ENCODE measurements around the gene TRAPPC2.
A peak's percentile ranks its signal among the peaks of the same experiment; 100 is the strongest.

Gene TRAPPC2

DNA sequence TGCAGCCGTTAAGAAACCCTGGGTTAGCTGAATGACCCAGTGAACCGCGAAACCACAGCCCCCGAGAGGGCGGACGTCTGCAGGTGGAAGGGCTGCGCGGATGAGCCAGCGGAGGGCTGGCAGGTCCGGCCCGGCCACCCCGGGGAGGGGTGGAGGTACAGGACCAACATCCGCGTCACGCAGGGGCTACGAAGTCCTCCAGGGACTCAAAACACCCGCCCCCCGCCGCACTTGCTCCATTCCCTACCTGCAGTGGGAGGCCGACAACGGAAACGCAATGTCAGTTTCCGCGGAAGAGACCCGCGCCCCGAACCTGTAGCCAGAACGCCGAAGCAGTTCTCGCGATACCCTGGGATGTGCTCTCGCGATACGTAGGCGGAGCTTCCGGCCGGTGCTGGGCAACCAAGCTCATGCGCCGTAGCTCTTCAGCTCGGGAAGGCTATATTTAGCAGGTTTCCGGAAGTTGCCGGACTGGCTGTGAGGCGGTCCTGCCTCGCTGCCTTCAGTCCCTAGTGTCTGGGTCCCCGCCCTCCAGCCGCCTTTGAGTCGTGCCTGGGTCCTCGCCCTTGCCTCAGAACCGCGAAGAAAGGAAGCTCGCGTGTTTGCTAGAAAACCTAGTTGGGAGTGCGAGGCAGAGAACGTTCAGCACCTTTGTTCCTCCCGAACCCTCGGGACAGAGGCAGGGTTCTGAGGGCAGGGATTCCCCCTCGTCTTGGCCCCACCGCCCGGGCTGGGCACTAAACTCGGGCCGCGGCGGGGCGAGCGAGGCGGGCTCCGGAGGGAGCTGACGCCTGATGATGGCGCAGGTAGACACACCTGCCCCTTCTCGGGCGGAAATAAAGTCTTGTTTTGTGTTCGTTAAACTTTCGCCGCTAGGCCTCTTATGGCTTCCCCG lies at the start of gene TRAPPC2, which contains the start of gene OFD1:
TRAPPC2 (minus strand) TSS at position 343 of the 895 bp plus-strand sequence. CDS start 14,657 bp downstream, outside the sequence.
OFD1 (plus strand) TSS at position 471 of the 895 bp plus-strand sequence; CDS start at position 795, 324 bp downstream.
- DNase-seq, result peak; percentile 89

DNA sequence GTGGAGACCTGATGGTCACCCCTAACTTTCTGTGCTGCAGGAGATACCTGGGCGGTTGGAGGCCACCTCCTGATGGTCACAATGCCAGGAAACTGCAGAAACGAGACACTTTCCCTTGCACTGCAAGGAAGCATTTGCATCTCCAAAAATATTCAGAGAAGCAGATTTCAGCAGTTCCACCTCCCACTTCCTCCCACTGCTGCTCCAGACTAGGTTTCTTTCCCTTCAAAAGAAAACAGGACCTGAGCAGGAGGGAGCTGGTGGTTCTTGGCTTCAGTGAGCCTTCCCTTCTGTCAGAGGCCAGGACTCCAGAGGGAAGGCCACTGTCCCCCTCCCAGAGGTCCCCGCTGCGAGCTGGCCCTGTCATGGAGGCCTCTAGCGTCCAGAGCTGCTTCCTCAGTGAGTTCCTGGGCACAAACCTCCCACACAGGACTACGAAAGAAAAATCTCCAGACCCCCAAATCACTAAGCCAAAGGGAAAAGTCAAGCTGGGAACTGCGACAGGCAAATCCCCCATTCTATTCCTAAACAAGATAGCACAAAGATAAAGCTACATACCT lies 46.5 kb upstream of the TRAPPC2 start:
- DNase-seq, result no peak

DNA sequence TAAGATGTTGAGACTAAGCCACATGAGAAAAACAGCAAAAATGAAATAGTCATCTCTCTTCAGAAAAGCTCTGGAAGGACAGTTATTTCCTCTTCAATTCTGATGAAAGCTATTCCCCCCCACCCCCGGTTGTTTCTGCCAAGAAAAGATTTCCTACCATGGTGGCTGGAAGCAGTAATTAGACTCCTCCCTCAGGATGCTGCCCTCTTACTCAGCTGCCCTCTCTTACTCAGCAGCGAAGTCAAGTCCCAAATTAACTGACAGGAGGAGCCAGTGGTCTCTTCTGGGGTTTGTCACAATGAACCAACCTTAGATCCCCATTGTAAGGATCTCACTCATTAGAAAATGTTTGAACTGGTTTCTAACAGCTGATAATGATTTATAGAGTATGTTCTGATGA lies 44.5 kb upstream of the TRAPPC2 start:
- peak; percentile 2 for DNase-seq

GRCh38 chrX:13776387-13776786 lies 42.0 kb upstream of the TRAPPC2 start:
- no peak for DNase-seq

DNA sequence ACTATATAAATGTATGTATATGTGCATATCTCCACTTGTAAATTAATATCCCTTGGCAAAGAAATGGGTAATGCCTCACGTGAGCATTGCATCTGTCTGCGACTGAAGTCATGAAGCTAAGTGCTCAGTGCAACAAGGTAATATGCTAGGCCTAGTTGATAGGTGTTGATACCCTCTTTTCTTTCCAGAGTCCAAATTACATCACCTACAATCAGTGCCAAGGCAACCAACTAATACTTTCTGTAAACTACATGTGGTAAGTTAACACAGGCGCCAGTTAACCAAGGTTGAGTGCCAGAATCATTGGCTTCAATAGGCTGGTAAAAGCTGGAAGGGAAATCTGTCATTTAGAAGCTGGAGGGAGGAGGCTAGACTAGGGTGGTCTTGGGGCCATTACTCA lies 41.4 kb upstream of the TRAPPC2 start:
- DNase-seq, result no peak

GRCh38 chrX:13774696-13775095 lies 40.3 kb upstream of the TRAPPC2 start:
- DNase-seq, result no peak

- no peak for DNase-seq
Observed at GRCh38 chrX:13770013-13770535, 35.7 kb upstream of the TRAPPC2 start.

- no peak for DNase-seq
Observed at GRCh38 chrX:13768939-13769338, 34.5 kb upstream of the TRAPPC2 start.

GRCh38 chrX:13764765-13765164 lies 30.3 kb upstream of the TRAPPC2 start:
- DNase-seq, result no peak

DNA sequence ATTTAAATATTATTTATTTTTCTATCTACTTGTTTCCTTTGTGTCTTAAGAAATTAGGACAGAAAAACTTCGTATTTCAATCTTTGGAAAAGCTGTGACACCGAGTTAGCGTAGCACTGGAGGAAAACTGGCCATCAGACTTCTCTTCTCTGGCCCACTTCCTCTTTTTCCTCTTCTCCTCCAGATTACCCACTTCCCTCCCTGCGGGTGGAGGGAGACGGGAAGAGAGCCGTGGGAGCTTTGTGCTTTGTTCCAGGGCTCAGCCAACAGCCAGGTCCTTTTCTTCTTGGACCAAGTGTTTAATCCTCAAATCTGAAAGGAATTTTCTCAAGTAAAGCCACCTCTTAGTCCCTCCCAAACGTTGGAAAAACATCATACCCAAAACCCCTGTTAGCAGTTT lies 29.9 kb upstream of the TRAPPC2 start:
- no peak for DNase-seq

DNA sequence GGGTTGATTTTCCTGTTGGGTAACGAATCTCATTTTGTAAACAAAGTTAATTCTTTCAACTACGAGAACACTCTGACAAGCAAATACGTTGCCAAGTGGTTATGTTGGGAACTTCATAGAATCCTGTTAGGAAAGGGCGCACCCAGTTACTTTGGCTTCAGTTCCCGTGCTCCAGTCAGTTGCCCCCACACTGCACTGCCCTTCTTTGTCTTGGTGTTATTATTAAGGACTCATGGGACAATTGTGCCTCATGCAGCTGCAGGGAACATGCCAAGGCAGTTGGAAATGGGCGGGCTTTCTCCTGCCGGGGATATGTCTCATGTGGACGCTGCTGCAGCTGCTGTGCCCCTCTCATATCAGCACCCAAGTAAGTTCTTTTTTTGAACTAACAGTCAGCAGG lies 29.1 kb upstream of the TRAPPC2 start:
- DNase-seq, result no peak

GRCh38 chrX:13761606-13762414 lies 27.4 kb upstream of the TRAPPC2 start:
- DNase-seq, result peak; percentile 4

GRCh38 chrX:13760426-13760825 lies 26.0 kb upstream of the TRAPPC2 start:
- no peak for DNase-seq

DNA sequence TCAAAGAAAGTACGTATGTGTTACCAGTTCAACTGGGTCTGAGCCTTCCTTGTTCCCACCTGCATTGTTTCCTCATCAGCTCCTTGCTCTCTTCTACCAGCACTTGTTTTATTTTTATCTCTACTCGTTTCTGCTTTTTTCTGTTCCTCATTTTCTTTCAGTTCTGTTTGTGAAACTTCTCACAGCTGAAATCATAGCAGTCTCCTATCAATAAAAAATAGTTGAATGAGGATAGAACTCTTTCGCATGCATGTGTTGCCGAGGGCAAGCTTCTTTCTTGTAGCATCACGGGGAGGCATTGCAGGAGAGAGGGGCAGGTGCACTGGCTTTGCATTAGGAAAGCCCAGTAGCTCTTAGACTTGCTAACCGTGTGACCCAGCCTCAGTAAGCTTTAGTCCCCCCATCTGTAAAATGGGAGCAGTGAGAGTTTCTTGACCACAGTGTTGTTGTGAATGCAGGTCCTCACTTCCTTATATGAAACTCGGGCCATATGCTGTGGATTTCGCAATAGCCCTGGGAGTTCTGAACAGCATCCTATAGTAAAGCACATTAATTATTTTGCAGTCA lies 24.8 kb upstream of the TRAPPC2 start:
- no peak for DNase-seq

DNA sequence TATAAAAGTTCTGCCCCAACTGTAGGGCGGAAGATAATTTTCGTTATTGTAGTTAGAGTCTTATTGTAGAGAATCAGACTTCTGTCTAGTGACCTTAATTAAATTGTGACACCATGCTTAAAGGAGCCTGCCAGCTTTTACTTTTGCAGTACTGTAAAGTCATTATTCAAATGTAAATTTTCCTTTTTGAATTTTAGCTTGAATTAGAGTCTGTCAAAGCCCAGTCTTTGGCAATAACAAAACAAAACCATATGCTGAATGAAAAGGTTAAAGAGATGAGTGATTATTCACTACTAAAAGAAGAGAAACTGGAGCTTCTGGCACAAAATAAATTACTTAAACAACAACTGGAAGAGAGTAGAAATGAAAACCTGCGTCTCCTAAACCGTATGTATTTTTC lies 22.0 kb upstream of the TRAPPC2 start:
- DNase-seq, result no peak

DNA sequence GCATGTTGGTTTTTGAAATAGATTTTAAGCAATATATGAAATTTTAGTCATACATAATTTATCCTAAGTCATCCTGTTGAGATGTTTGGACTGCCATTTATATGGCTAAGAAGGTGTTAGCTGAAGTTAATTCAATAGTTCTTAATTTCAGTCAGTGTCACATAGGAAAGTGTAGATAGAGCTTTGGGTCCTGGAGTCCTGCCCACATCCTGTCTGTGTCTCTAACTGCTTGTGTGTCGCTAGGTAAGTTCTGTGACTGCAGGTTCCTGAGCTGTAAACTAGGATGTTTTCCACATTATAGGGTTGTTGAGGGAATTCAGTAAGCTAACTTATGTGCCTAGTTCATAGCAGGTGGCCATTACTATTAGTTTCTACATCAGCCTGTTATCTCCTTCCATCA lies 20.8 kb upstream of the TRAPPC2 start:
- no peak for DNase-seq

- DNase-seq, result no peak
Observed at GRCh38 chrX:13754765-13755164, 20.3 kb upstream of the TRAPPC2 start.

- DNase-seq, result no peak
Observed at GRCh38 chrX:13752646-13753045, 18.2 kb upstream of the TRAPPC2 start.

GRCh38 chrX:13752141-13752540 lies 17.7 kb upstream of the TRAPPC2 start:
- no peak for DNase-seq

GRCh38 chrX:13750812-13751211 lies 16.4 kb upstream of the TRAPPC2 start:
- no peak for DNase-seq

GRCh38 chrX:13750204-13750603 lies 15.8 kb upstream of the TRAPPC2 start:
- DNase-seq, result no peak

GRCh38 chrX:13748486-13748885 lies 14.1 kb upstream of the TRAPPC2 start:
- DNase-seq, result no peak

GRCh38 chrX:13747836-13748235 lies 13.4 kb upstream of the TRAPPC2 start:
- peak; percentile 18 for DNase-seq

Measured in stimulated activated CD4-positive, alpha-beta T cell treated with anti-CD3 and anti-CD28 coated beads, Interleukin-15, amount 100 ng/mL, for 24 hours (primary cell).